Body of pancreas (tissue), 4 donors: Measurements from ENCODE around the gene AADACL3. TPM values are rescaled to one million over a fixed set of nuclear protein-coding genes. Genes with fewer than 3 reads are reported as not detected.

ENCODE experiments used
- ATAC-seq: fragments of 150-250 bp; one replicate; pipeline ENCODE4 v1.9.1; 2016
- DNase-seq, 4 donors: peaks; one replicate each; pipeline ENCODE4 v3.0.0-alpha.2; 2019
- H3K27ac ChIP-seq, 4 donors: fragments of 200-600 bp; sonication (generic); 1 replicate in 3 of 4; 2 replicates in 1 of 4; pipeline versions ENCODE4 v1.5.1 to v1.6.1; 2016 to 2019; ENCODE audit warnings: mild to moderate bottlenecking in 1 of 4, mixed read lengths in 1 of 4, moderate library complexity in 1 of 4
- H3K27me3 ChIP-seq, 2 donors: fragments of 200-600 bp; sonication (generic); one replicate each; pipeline ENCODE4 v1.6.0; 2016; ENCODE audit warnings: mild to moderate bottlenecking in 1 of 2
- H3K36me3 ChIP-seq, 2 donors: fragments of 200-600 bp; sonication (generic); replicated peaks in 1 of 2; 2 replicates each; pipeline ENCODE4 v1.5.1; 2016; ENCODE audit warnings: low read depth in 2 of 2; ENCODE audit not compliant: insufficient read depth in 1 of 2
- H3K4me1 ChIP-seq: fragments of 200-600 bp; sonication (generic); one replicate; pipeline ENCODE4 v1.6.0; 2016
- H3K4me3 ChIP-seq, 2 donors: fragments of 200-600 bp; sonication (generic); 1 replicate in 1 of 2; 2 replicates in 1 of 2; pipeline ENCODE4 v1.5.1; 2016 to 2019
- H3K9me3 ChIP-seq, 3 donors: fragments of 200-600 bp; sonication (generic); 1 replicate in 2 of 3; 2 replicates in 1 of 3; pipeline ENCODE4 v1.5.1; 2016
- POLR2A ChIP-seq, 3 donors: fragments of 450-650 bp; IDR thresholded peaks; one replicate each; pipeline ENCODE4 v1.6.1; 2016; ENCODE audit warnings: antibody characterized with exemption in 3 of 3, mild to moderate bottlenecking in 2 of 3
- WGBS, 2 donors: methylation state at CpG; one replicate each; pipeline ENCODE4 v1.1.5; 2017; 5-methylcytosine and 5-hydroxymethylcytosine counted together
- intact Hi-C: fragments of 100-400 bp; cut with DNase I; formaldehyde crosslinking; loops from one replicate; pipeline ENCODE4 v1.15.1; 2023
- total RNA-seq, 2 donors: library from RNA; depleted of rRNA; stranded (reverse); fragments of >200 nt; gene quantifications; one replicate each; pipeline ENCODE4 v1.1.0, GENCODE V29; 2016
- TF ChIP-seq, protein P1 (sequence below), 7 experiments: fragments of 450-650 bp in 4 of 7; fragments of 200-600 bp in 3 of 7; sonication (generic) in 3 of 7; IDR thresholded peaks; one replicate each; pipeline ENCODE4 v1.5.1; 2016 to 2019; ENCODE audit warnings: antibody characterized with exemption in 7 of 7

AADACL3 gene
- total RNA-seq, 2 donors from 2014 or later = not detected

DNA sequence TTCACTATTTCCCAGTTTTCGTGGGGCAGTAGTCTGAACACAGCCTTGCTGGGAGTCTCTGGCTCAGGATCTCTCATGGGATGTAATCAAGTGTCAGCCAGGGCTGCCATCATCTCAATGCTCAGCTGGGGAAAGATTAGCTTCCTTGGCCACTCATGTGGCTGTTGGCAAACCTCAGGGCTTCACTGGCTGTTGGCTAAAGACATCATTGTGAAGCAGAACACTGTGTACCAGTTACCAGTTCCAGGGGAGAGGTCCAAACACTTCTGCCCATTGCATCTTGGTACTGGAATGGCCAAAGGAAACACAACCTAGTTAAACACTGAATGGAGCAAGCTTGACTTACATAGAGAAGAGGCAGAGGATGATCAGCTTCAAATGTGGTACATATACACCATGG, 38.3 kb upstream of the AADACL3 start:
- no peak for TF ChIP-seq POLR2A (IDR thresholded peaks at IDR 0.05)
- TF ChIP-seq, protein P1, sequence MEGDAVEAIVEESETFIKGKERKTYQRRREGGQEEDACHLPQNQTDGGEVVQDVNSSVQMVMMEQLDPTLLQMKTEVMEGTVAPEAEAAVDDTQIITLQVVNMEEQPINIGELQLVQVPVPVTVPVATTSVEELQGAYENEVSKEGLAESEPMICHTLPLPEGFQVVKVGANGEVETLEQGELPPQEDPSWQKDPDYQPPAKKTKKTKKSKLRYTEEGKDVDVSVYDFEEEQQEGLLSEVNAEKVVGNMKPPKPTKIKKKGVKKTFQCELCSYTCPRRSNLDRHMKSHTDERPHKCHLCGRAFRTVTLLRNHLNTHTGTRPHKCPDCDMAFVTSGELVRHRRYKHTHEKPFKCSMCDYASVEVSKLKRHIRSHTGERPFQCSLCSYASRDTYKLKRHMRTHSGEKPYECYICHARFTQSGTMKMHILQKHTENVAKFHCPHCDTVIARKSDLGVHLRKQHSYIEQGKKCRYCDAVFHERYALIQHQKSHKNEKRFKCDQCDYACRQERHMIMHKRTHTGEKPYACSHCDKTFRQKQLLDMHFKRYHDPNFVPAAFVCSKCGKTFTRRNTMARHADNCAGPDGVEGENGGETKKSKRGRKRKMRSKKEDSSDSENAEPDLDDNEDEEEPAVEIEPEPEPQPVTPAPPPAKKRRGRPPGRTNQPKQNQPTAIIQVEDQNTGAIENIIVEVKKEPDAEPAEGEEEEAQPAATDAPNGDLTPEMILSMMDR (IDR thresholded peaks at IDR 0.05) = no peak
- Histone ChIP-seq H3K27ac (no peak overlapping the region), H3K4me1 (no peaks in the 10 kb centered on the region), H3K36me3 (no peaks in the 10 kb centered on the region), H3K27me3 (no peaks in the 10 kb centered on the region), H3K9me3 (no peaks in the 10 kb centered on the region), H3K4me3 (no peak overlapping the region)
- DNase-seq = no peak
- WGBS, 2 donors = 80 to 91% methylated on average over 1 of the region's 1 CpG
- intact Hi-C loops = no loop called here
- ATAC-seq = no peak

DNA sequence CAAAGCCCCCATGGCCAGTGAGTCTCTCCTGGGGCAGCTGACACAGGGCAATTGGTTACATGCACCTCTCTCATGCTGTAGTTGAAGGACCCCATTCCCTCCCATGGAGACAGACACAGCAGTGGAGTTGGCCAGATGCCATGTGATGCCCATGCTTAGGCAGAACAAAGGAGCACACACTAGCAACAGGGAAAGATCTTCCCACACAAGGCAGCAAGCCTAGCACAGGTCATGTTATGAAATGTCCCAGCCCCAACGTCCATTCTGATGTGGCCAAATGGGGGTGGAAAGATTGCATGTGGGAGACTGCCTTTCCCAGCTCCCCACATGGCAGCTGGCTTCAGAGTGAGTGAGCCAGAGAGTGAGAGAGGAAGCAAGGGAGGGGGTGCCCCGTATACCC, 37.6 kb upstream of the AADACL3 start:
- Histone ChIP-seq H3K4me3 (no peak overlapping the region), H3K27ac (no peak overlapping the region), H3K4me1 (no peaks in the 10 kb centered on the region), H3K36me3 (no peaks in the 10 kb centered on the region), H3K9me3 (no peaks in the 10 kb centered on the region), H3K27me3 (no peaks in the 10 kb centered on the region)
- no peak for DNase-seq
- intact Hi-C loops = no loop called here
- no peak for ATAC-seq
- 19 to 29% methylated on average over 2 of the region's 2 CpGs for WGBS, 2 donors
- TF ChIP-seq POLR2A (IDR thresholded peaks at IDR 0.05) = no peak
- TF ChIP-seq, protein P1 (IDR thresholded peaks at IDR 0.05) = no peak

DNA sequence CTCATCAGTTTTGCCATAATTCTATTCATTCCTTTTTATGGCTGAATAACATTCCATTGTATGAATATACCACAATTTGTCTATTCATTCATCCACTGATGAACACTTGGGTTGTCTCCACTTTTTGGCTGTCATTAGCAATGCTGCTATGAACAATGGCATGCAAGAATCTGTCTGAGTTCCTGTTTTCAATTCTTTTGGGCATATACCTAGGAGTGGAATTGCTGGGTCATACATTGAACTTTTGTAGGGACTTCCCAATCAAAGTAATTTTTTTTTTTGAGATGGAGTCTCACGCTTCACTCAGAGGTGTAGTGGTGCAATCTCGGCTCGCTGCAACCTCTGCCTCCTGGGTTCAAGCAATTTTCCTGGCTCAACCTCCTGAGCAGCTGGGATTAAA, 37.1 kb upstream of the AADACL3 start:
- H3K36me3 ChIP-seq = no peaks in the 10 kb centered on the region
- no peak overlapping the region for H3K27ac ChIP-seq
- ATAC-seq = no peak
- H3K4me1 ChIP-seq = no peaks in the 10 kb centered on the region
- intact Hi-C loops = no loop called here
- H3K27me3 ChIP-seq = no peaks in the 10 kb centered on the region
- H3K9me3 ChIP-seq = no peaks in the 10 kb centered on the region
- DNase-seq = no peak
- no peak overlapping the region for H3K4me3 ChIP-seq
- TF ChIP-seq POLR2A (IDR thresholded peaks at IDR 0.05) = no peak
- TF ChIP-seq, protein P1 (IDR thresholded peaks at IDR 0.05) = no peak
- WGBS, 2 donors = 68 to 81% methylated on average over 3 of the region's 3 CpGs

DNA sequence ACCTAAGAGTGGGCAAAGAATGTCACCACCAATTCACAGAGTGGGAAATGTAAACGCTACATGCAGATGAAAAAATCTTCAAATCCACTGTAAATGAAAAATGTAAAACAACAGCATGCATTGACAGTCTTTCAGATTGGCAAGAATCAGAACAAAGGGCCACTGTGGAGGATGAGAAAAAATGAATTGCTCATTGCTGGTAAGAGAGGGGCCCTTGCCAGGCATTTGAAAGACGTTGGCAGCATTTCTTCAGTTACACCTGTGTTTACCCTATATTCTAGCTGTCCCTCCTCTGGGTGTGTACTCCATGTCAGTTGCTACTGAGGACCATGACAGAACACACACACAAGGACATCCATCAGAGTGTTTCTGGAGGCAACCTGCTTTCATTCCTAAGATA, 25.8 kb upstream of the AADACL3 start:
- 26 to 38% methylated on average over 2 of the region's 2 CpGs for WGBS, 2 donors
- Histone ChIP-seq H3K9me3 (no peaks in the 10 kb centered on the region), H3K4me3 (no peak overlapping the region), H3K36me3 (no peaks in the 10 kb centered on the region), H3K27ac (no peak overlapping the region), H3K4me1 (no peaks in the 10 kb centered on the region), H3K27me3 (no peaks in the 10 kb centered on the region)
- intact Hi-C loops = no loop called here
- no peak for ATAC-seq
- DNase-seq = no peak
- TF ChIP-seq POLR2A (IDR thresholded peaks at IDR 0.05) = no peak
- TF ChIP-seq, protein P1 (IDR thresholded peaks at IDR 0.05) = no peak

DNA sequence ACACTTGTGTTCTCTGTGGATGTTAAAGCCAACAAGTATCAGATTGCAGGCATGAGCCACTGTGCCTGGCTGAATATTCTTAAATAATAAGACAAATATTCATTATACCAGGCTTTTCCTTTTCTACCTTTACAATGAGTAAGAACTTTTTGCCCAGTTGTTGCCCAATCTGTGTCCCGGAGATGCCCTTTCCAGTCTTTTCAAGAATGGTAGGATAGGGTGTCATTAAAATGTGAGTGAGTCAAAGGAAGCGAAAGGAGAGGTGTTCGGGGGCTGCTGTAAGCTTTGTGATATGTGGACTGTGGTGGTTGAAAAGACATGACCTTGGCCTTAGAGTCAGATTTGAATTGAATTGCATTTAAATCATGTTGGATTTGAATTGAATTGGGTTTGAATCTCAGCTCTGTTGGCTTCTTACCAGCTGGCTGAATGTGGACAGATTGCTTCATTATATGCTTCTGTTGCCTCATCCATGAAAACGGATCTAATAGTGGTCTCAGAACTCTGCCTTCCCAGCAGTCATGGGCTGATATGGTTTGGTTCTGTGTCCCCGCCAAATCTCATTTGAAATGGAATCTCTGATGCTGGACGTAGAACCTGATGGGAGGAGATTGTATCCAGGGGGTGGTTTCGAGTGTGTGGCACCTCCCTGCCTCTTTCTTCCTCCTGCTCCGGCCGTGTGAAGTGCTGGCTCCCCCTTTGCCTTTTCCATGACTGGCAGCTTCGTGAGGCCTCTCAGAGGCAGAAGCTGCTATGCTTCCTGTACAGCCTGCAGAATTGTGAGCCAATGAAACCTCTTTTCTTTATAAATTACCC, 22.7 kb upstream of the AADACL3 start:
- TF ChIP-seq, protein P1 (IDR thresholded peaks at IDR 0.05) = no peak
- TF ChIP-seq POLR2A (IDR thresholded peaks at IDR 0.05) = no peak
- ATAC-seq = no peak
- no peaks in the 10 kb centered on the region for H3K27me3 ChIP-seq
- intact Hi-C loops = no loop called here
- no peaks in the 10 kb centered on the region for H3K36me3 ChIP-seq
- no peaks in the 10 kb centered on the region for H3K4me1 ChIP-seq
- H3K4me3 ChIP-seq = no peak overlapping the region
- DNase-seq = peak in 1 of 4 donors; percentile 3
- WGBS, 2 donors = 58% methylated on average over 9 to 10 of the region's 10 CpGs
- H3K9me3 ChIP-seq = no peaks in the 10 kb centered on the region
- H3K27ac ChIP-seq = no peak overlapping the region
